SK-N-SH (cell line): ENCODE results near the gene PPM1E. TPM values are rescaled to one million over a fixed set of nuclear protein-coding genes. Genes with fewer than 3 reads are reported as not detected.

Source experiments
- CTCF ChIA-PET: fragments of 300-600, 350-600 bp; formaldehyde crosslinking; extraction: SDS; loops from one replicate; lab custom pipeline; 2021; lab: Yijun Ruan, JAX
- POLR2A ChIA-PET: fragments of 350-600 bp; sonication (Branson Sonifier 250); formaldehyde crosslinking; extraction: SDS; loops from one replicate; lab custom pipeline; 2020; ENCODE audit warnings: antibody characterized with exemption, inconsistent platforms; lab: Yijun Ruan, JAX
- DNase-seq: peaks from one replicate; pipeline ENCODE4 v3.0.0; 2012
- H2AFZ ChIP-seq: fragments of 200-600 bp; sonication (generic); 2 replicates; pipeline ENCODE4 v1.8.1; 2016; ENCODE audit warnings: antibody characterized with exemption, mild to moderate bottlenecking, low read depth
- H3F3A ChIP-seq: fragments of 200-600 bp; sonication (generic); replicated peaks from 2 replicates; pipeline ENCODE3; 2016; ENCODE audit warnings: antibody characterized with exemption, mild to moderate bottlenecking; ENCODE audit not compliant: insufficient read depth
- H3K27ac ChIP-seq, 2 experiments: fragments of 200-500 bp in 1 of 2; fragments of 200-600 bp in 1 of 2; sonication (Bioruptor generic) in 1 of 2; sonication (generic), shearing (Covaris generic) in 1 of 2; 2 replicates each; pipeline versions ENCODE4 v1.5.1 to v1.6.1; 2014 to 2016; ENCODE audit warnings: low read depth in 2 of 2, inconsistent platforms in 1 of 2, low read length in 1 of 2, mild to moderate bottlenecking in 1 of 2, mixed read lengths in 1 of 2
- H3K27me3 ChIP-seq: fragments of 200-600 bp; sonication (generic), shearing (Covaris generic); 2 replicates; pipeline ENCODE4 v1.6.1; 2016; ENCODE audit warnings: mixed run types; ENCODE audit not compliant: insufficient read depth
- H3K36me3 ChIP-seq, 2 experiments: fragments of 200-500 bp in 1 of 2; fragments of 200-600 bp in 1 of 2; sonication (Bioruptor generic) in 1 of 2; sonication (generic) in 1 of 2; replicated peaks in 1 of 2; 2 replicates each; pipeline versions ENCODE3 to v1.5.1; 2014 to 2016; ENCODE audit warnings: low read length in 1 of 2, mild to moderate bottlenecking in 1 of 2; ENCODE audit not compliant: insufficient read depth in 2 of 2, control insufficient read depth in 1 of 2
- H3K4me1 ChIP-seq, 2 experiments: fragments of 200-500 bp in 1 of 2; fragments of 200-600 bp in 1 of 2; sonication (Bioruptor generic) in 1 of 2; sonication (generic), shearing (Covaris generic) in 1 of 2; 2 replicates each; pipeline versions ENCODE4 v1.5.1 to v1.6.1; 2014 to 2016; ENCODE audit warnings: low read depth in 1 of 2, low read length in 1 of 2, mixed run types in 1 of 2; ENCODE audit not compliant: insufficient read depth in 2 of 2, control insufficient read depth in 1 of 2
- H3K4me2 ChIP-seq: fragments of 200-600 bp; sonication (generic), shearing (Covaris generic); 2 replicates; pipeline ENCODE4 v1.6.1; 2017; ENCODE audit warnings: mixed run types
- H3K4me3 ChIP-seq, 2 experiments: fragments of 200-500 bp in 1 of 2; fragments of 200-600 bp in 1 of 2; sonication (Bioruptor generic) in 1 of 2; sonication (generic), shearing (Covaris generic) in 1 of 2; 2 replicates each; pipeline versions ENCODE4 v1.5.1 to v1.8.1; 2014 to 2016; ENCODE audit warnings: low read depth in 2 of 2, inconsistent platforms in 1 of 2, low read length in 1 of 2, mild to moderate bottlenecking in 1 of 2, mixed read lengths in 1 of 2, moderate library complexity in 1 of 2
- H3K79me2 ChIP-seq: fragments of 200-600 bp; sonication (generic); 2 replicates; pipeline ENCODE4 v1.8.1; 2017; ENCODE audit warnings: mild to moderate bottlenecking; ENCODE audit not compliant: insufficient read depth
- H3K9ac ChIP-seq: fragments of 200-600 bp; sonication (generic); 2 replicates; pipeline ENCODE4 v1.6.1; 2017; ENCODE audit warnings: mixed run types
- H3K9me2 ChIP-seq: fragments of 200-600 bp; sonication (generic); 2 replicates; pipeline ENCODE4 v1.6.1; 2017; ENCODE audit warnings: mixed run types
- H3K9me3 ChIP-seq: fragments of 200-600 bp; sonication (generic); 2 replicates; pipeline ENCODE4 v1.6.1; 2017; ENCODE audit warnings: mixed run types, mild to moderate bottlenecking, moderate library complexity
- H4K20me1 ChIP-seq: fragments of 200-600 bp; sonication (generic); 2 replicates; pipeline ENCODE4 v1.6.1; 2017; ENCODE audit warnings: mild to moderate bottlenecking, mixed run types; ENCODE audit not compliant: insufficient read depth
- EP300 ChIP-seq, 2 experiments: IDR thresholded peaks; 2 replicates each; pipeline versions ENCODE4 v1.4.0 to v1.6.1; 2012; ENCODE audit warnings: borderline replicate concordance in 1 of 2, low read depth in 1 of 2, low read length in 1 of 2
- FOXM1 ChIP-seq: IDR thresholded peaks from 2 replicates; pipeline ENCODE4 v1.4.0; 2012; ENCODE audit warnings: low read depth, mild to moderate bottlenecking
- GABPA ChIP-seq: IDR thresholded peaks from 2 replicates; pipeline ENCODE4 v1.4.0; 2012; ENCODE audit warnings: low read depth, mild to moderate bottlenecking
- JUND ChIP-seq: IDR thresholded peaks from 2 replicates; pipeline ENCODE4 v1.4.0; 2012
- MXI1 ChIP-seq: IDR thresholded peaks from 2 replicates; pipeline ENCODE4 v1.6.1; 2012; ENCODE audit warnings: mild to moderate bottlenecking, low read depth, low read length, improper control_type of control experiment
- RAD21 ChIP-seq: IDR thresholded peaks from 2 replicates; pipeline ENCODE4 v1.6.1; 2012; ENCODE audit warnings: mild to moderate bottlenecking, low read length
- RXRA ChIP-seq: IDR thresholded peaks from 2 replicates; pipeline ENCODE4 v1.4.0; 2012; ENCODE audit warnings: low read depth, mild to moderate bottlenecking, borderline replicate concordance
- SIN3A ChIP-seq: IDR thresholded peaks from 2 replicates; pipeline ENCODE4 v1.6.1; 2012; ENCODE audit warnings: low read depth, mild to moderate bottlenecking, low read length, moderate library complexity, borderline replicate concordance
- WGBS: methylation state at CpG from one replicate; pipeline ENCODE4 v1.1.6; 2017; ENCODE audit warnings: low lambda C conversion rate; 5-methylcytosine and 5-hydroxymethylcytosine counted together
- polyA plus RNA-seq, 3 experiments: library from polyadenylated mRNA; depleted of rRNA; stranded (reverse); fragments of >200 nt; gene quantifications; 2 replicates each; pipeline ENCODE4 v1.2.3, GENCODE V29; 2012
- TF ChIP-seq, protein P1 (sequence below): IDR thresholded peaks from 2 replicates; pipeline ENCODE4 v1.6.1; 2012; ENCODE audit warnings: mild to moderate bottlenecking, low read depth, low read length, moderate library complexity
- TF ChIP-seq, protein P2 (sequence below): IDR thresholded peaks from 2 replicates; pipeline ENCODE4; 2012
- TF ChIP-seq, protein P3 (sequence below): fragments of 150-350 bp; IDR thresholded peaks from 2 replicates; pipeline ENCODE4 v1.6.1; 2017; ENCODE audit warnings: antibody characterized with exemption, low read length, low read depth, borderline replicate concordance
- TF ChIP-seq, protein P4 (sequence below): fragments of 200-600 bp; sonication (generic); IDR thresholded peaks from 2 replicates; pipeline ENCODE4 v1.6.1; 2017; ENCODE audit warnings: antibody characterized with exemption, mild to moderate bottlenecking, moderate library complexity

PPM1E gene
- polyA plus RNA-seq, 1 of the 3 experiments (the other 2 are of a cell fraction), result 0.08 TPM

DNA sequence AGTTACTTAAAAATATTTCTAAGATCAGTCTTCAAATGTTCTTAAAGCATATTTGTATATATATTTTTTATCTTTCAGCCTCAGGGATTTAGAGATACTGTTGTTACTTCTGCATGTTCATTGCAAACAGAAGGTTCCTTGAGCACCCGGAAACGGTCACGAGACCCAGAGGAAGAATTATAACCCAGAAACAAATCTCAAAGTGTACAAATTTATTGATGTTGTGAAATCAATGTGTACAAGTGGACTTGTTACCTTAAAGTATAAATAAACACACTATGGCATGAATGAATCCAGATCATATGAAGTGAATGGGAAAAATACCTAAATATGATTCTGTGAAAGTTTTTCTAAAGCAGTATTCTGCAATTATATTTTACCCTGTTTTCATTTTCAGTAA is 21.6 kb upstream of the PPM1E start:
- no peaks in the 10 kb centered on the region for H3K27me3 ChIP-seq
- TF ChIP-seq SIN3A (no peak), RXRA (no peak), RAD21 (no peak), EP300 (IDR thresholded peaks at IDR 0.05; ENCODE audit: borderline replicate concordance in 1 of 2, low read depth in 1 of 2, low read length in 1 of 2) (no peak), MXI1 (no peak), JUND (no peak), GABPA (no peak), FOXM1 (no peak)
- TF ChIP-seq, protein P1, sequence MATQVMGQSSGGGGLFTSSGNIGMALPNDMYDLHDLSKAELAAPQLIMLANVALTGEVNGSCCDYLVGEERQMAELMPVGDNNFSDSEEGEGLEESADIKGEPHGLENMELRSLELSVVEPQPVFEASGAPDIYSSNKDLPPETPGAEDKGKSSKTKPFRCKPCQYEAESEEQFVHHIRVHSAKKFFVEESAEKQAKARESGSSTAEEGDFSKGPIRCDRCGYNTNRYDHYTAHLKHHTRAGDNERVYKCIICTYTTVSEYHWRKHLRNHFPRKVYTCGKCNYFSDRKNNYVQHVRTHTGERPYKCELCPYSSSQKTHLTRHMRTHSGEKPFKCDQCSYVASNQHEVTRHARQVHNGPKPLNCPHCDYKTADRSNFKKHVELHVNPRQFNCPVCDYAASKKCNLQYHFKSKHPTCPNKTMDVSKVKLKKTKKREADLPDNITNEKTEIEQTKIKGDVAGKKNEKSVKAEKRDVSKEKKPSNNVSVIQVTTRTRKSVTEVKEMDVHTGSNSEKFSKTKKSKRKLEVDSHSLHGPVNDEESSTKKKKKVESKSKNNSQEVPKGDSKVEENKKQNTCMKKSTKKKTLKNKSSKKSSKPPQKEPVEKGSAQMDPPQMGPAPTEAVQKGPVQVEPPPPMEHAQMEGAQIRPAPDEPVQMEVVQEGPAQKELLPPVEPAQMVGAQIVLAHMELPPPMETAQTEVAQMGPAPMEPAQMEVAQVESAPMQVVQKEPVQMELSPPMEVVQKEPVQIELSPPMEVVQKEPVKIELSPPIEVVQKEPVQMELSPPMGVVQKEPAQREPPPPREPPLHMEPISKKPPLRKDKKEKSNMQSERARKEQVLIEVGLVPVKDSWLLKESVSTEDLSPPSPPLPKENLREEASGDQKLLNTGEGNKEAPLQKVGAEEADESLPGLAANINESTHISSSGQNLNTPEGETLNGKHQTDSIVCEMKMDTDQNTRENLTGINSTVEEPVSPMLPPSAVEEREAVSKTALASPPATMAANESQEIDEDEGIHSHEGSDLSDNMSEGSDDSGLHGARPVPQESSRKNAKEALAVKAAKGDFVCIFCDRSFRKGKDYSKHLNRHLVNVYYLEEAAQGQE, result no peak
- TF ChIP-seq, protein P2, sequence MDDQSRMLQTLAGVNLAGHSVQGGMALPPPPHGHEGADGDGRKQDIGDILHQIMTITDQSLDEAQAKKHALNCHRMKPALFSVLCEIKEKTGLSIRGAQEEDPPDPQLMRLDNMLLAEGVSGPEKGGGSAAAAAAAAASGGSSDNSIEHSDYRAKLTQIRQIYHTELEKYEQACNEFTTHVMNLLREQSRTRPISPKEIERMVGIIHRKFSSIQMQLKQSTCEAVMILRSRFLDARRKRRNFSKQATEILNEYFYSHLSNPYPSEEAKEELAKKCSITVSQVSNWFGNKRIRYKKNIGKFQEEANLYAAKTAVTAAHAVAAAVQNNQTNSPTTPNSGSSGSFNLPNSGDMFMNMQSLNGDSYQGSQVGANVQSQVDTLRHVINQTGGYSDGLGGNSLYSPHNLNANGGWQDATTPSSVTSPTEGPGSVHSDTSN, result no peak
- TF ChIP-seq, protein P3, sequence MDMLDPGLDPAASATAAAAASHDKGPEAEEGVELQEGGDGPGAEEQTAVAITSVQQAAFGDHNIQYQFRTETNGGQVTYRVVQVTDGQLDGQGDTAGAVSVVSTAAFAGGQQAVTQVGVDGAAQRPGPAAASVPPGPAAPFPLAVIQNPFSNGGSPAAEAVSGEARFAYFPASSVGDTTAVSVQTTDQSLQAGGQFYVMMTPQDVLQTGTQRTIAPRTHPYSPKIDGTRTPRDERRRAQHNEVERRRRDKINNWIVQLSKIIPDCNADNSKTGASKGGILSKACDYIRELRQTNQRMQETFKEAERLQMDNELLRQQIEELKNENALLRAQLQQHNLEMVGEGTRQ, result no peak
- TF ChIP-seq, protein P4, sequence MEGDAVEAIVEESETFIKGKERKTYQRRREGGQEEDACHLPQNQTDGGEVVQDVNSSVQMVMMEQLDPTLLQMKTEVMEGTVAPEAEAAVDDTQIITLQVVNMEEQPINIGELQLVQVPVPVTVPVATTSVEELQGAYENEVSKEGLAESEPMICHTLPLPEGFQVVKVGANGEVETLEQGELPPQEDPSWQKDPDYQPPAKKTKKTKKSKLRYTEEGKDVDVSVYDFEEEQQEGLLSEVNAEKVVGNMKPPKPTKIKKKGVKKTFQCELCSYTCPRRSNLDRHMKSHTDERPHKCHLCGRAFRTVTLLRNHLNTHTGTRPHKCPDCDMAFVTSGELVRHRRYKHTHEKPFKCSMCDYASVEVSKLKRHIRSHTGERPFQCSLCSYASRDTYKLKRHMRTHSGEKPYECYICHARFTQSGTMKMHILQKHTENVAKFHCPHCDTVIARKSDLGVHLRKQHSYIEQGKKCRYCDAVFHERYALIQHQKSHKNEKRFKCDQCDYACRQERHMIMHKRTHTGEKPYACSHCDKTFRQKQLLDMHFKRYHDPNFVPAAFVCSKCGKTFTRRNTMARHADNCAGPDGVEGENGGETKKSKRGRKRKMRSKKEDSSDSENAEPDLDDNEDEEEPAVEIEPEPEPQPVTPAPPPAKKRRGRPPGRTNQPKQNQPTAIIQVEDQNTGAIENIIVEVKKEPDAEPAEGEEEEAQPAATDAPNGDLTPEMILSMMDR, result no peak
- H3K27ac ChIP-seq, result no peak overlapping the region
- no peaks in the 10 kb centered on the region for H3K9me2 ChIP-seq
- POLR2A ChIA-PET, result interaction anchor here (1.2 kb wide), 1 partner anchor 103 kb away, joined by 3 read pairs; no protein-coding TSS in a partner anchor
- no peaks in the 10 kb centered on the region for H3K36me3 ChIP-seq
- no peaks in the 10 kb centered on the region for H3K9me3 ChIP-seq
- no peak for DNase-seq
- CTCF ChIA-PET, result interaction anchor here (0.8 to 2.6 kb wide), 2 partner anchors 23 to 534 kb away, joined by 3 to 11 read pairs; no protein-coding TSS in a partner anchor
- H2AFZ ChIP-seq, result no peak overlapping the region
- peaks cover 3% of the 10 kb centered on the region for H3F3A ChIP-seq
- no peaks in the 10 kb centered on the region for H3K79me2 ChIP-seq
- WGBS, result over 99% methylated on average over 3 of the region's 3 CpGs
- no peak overlapping the region for H3K4me3 ChIP-seq
- no peaks in the 10 kb centered on the region for H4K20me1 ChIP-seq
- no peaks in the 10 kb centered on the region for H3K4me1 ChIP-seq
- no peak overlapping the region for H3K4me2 ChIP-seq
- H3K9ac ChIP-seq, result no peak overlapping the region
